GM18499 (cell line): ENCODE data around the gene RDH14.

Experiments used
- ATAC-seq: cut with Tn5 transposase; IDR thresholded peaks from one replicate; pipeline ENCODE4 v1.9.1; 2021; ENCODE audit warnings: moderate number of reproducible peaks; ENCODE audit not compliant: insufficient read depth, unreplicated experiment

The RDH14 gene

GRCh38 chr2:18525852-18526251 is 34.6 kb downstream of the RDH14 start:
- ATAC-seq, result no peak

- no peak for ATAC-seq
These were observed 35.2 kb downstream of the RDH14 start for GRCh38 chr2:18525236-18525635.

GRCh38 chr2:18522484-18523146 is 37.8 kb downstream of the RDH14 start:
- ATAC-seq, result no peak

- ATAC-seq, result peak; percentile 60
These were observed 39.7 kb downstream of the RDH14 start for GRCh38 chr2:18520451-18521425.

GRCh38 chr2:18519914-18520450 is 40.5 kb downstream of the RDH14 start:
- ATAC-seq, result no peak

GRCh38 chr2:18518116-18519111 is 42.0 kb downstream of the RDH14 start:
- no peak for ATAC-seq

GRCh38 chr2:18517386-18517785 is 43.1 kb downstream of the RDH14 start:
- no peak for ATAC-seq

GRCh38 chr2:18516112-18516511 is 44.3 kb downstream of the RDH14 start:
- ATAC-seq, result no peak

- no peak for ATAC-seq
These were observed 45.7 kb downstream of the RDH14 start for GRCh38 chr2:18514526-18515461.

GRCh38 chr2:18510775-18511174 is 49.7 kb downstream of the RDH14 start:
- no peak for ATAC-seq

GRCh38 chr2:18506883-18507509 is 53.5 kb downstream of the RDH14 start:
- ATAC-seq, result no peak

- ATAC-seq, result no peak
These were observed 54.6 kb downstream of the RDH14 start for GRCh38 chr2:18505703-18506341.
